GM12864 (cell line): ENCODE results near the gene NVL.
A peak's percentile ranks its signal among the peaks of the same experiment; 100 is the strongest.
"Not testable (repeated sequence)": the region's sequence is repeated elsewhere in the genome, so short reads cannot be mapped to it uniquely, and the experiment has no call there.

Experiments
- DNase-seq: peaks from one replicate; pipeline ENCODE4 v3.0.0-alpha.2; 2011; ENCODE audit warnings: low read depth
- H3K4me3 ChIP-seq: 2 replicates; pipeline ENCODE4 v1.5.1; 2011; ENCODE audit warnings: mild to moderate bottlenecking, low read depth, low read length, control low read depth
- TF ChIP-seq, protein P1 (sequence below): IDR thresholded peaks from 2 replicates; pipeline ENCODE4 v1.5.1; 2011; ENCODE audit warnings: low read depth, mild to moderate bottlenecking, moderate library complexity, low read length, control low read depth, inconsistent platforms; ENCODE audit errors: missing control alignments

The NVL gene

DNA sequence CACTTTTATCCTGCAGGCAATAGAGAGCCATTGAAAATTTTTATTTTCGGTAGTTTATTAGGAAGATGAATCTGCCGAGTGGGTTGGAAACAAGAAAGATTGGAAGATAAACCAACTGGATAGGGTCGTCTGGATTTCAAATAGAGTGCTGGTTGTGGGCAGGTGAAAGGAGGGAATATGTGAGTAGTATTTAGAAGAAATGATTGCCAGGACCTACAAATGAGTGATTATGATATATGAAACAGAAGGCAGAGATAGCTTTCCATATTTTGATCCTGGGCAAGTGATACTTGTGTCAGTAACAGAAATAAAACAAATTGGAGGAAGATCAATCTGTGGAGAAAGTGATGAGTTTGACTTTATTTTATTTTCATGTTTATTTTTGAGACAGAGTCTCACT is 29.2 kb upstream of the NVL start:
- no peak overlapping the region for H3K4me3 ChIP-seq
- no peak for DNase-seq
- TF ChIP-seq, protein P1, sequence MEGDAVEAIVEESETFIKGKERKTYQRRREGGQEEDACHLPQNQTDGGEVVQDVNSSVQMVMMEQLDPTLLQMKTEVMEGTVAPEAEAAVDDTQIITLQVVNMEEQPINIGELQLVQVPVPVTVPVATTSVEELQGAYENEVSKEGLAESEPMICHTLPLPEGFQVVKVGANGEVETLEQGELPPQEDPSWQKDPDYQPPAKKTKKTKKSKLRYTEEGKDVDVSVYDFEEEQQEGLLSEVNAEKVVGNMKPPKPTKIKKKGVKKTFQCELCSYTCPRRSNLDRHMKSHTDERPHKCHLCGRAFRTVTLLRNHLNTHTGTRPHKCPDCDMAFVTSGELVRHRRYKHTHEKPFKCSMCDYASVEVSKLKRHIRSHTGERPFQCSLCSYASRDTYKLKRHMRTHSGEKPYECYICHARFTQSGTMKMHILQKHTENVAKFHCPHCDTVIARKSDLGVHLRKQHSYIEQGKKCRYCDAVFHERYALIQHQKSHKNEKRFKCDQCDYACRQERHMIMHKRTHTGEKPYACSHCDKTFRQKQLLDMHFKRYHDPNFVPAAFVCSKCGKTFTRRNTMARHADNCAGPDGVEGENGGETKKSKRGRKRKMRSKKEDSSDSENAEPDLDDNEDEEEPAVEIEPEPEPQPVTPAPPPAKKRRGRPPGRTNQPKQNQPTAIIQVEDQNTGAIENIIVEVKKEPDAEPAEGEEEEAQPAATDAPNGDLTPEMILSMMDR = no peak

DNA sequence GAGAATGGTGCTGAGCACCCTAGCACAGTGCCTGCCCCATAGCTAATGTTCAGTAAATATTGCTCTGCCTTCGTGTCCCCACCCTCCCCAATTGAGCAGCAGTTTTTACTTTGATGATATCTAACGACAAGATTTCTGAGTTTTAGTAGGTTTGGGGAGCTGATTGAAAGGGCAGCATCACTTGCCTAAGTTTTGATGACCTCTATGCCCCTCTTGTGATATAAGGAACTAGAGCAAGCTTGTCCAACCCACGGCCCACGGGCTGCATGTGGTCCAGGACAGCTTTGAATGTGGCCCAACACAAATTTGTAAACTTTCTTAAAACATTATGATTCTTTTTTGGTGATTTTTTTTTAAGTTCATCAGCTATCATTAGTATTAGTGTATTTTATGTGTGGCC is 28.3 kb upstream of the NVL start:
- H3K4me3 ChIP-seq = no peak overlapping the region
- TF ChIP-seq, protein P1 = no peak
- no peak for DNase-seq

DNA sequence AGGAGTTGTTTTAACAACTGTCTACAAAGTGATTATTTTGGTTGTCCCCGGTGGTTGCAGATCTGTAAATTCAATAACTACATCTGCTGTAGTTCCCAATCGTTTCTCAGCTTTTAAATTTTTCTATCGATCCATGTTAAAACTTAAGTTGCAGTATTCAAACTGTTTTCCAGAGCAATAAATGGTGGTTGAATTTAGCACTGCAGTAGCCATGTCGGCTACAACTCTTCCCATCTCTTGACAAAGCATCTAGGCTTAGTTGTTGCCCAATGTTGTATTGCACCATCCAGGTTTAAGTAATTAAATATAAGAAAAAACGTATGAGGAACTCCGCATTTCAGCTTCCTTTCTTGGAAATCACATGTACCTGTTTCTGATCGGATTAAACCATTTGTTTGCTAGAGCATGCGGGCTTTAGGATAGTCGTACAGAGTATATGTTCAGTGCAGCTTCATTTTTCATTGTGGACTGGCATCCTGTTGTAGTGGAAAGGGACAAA is 27.7 kb upstream of the NVL start:
- peak overlapping the region; percentile 86 for H3K4me3 ChIP-seq
- TF ChIP-seq, protein P1 = no peak
- DNase-seq = no peak

DNA sequence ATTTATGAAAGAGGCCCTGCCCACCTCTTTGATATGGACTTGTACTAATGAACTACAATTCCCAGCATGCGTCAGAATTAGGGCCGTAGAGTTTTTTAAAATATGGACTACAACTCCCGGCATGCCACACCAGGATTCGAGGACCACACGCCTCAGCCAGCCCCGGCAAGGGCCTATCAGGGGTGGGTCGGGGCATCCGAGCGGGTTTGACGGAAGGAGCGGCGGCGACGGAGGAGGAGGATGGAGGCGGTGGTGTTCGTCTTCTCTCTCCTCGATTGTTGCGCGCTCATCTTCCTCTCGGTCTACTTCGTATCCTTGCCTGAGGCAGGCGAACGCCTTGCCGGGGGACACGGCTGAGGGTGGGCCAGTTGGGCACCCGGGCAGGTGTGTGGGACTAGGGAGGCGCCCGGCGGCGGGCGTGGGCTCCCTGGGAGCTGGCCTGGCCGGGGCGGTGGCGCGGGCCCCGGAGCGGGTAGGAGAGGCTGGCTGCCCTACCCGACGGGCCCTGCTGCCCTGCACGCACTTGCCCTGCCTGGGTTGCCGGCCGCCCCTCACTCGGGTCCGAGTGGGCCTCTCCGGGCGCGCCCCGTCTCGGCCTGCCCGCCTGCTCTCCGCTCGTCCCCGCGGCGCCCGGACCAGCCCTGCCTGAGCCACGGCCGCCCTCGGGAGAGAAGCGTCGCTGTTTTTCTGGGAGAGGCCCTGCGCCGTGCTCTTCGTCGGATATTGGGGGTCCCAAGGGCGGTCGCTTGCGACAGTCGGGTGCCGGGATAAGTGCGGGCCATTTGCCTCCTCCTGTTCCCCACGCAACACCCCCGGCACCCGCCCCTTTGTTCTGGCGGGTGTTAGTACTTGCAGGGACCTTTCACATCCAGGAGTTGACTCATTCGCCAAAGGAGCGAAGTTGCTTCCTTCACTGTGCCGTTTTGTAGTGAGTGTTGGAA is 27.0 kb upstream of the NVL start, which contains the start of gene CNIH4:
CNIH4 (plus strand) TSS at position 195 of the 941 bp plus-strand sequence; CDS start at position 241, 46 bp downstream.
- peak within 1 kb of the TSS; percentile 86 for H3K4me3 ChIP-seq
- TF ChIP-seq, protein P1 = no peak
- DNase-seq = peak; percentile 83

DNA sequence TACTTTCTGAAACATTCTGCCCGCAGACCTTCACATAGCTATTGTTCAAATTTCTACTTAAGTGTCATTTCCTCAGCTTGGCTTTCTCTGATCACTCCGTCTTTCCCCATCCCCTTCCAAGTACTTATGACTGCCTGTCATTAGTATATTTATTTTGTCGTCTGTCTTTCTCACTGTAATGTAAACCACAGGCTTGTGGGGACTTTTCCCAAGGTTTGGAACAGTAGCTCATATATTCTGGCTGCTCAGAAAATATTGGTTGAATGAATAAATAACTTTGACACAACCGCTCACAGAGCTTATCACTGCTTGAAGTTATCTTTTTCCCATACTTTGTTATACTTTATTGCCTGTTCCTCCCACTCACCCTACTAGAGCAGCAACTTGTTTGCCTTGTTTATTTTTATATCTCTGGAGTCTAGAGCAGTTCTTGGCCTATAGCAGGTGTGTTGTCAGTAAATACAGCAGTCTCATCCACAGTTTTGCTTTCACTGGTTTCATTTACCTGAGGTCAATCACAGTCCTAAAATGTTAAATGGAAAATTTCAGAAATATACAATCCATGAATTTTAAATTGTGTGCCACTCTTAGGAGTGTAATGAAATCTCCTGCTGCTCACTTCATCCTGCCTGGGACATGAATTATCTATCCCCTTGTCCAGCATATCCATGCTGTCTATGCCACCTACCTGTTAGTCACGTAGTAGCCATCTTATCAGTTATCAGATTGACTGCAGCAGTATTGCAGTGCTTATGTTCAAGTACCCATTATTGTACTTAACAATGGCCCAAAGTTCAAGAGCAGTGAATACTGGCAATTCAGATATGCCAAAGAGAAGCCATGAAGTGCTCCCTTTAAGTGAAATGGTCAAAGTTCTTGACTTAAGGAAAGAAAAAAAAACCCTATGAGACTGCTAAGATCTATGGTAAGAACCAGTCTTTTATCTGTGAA is 24.3 kb upstream of the NVL start:
- TF ChIP-seq, protein P1 = no peak
- DNase-seq = no peak
- H3K4me3 ChIP-seq = no peak overlapping the region

DNA sequence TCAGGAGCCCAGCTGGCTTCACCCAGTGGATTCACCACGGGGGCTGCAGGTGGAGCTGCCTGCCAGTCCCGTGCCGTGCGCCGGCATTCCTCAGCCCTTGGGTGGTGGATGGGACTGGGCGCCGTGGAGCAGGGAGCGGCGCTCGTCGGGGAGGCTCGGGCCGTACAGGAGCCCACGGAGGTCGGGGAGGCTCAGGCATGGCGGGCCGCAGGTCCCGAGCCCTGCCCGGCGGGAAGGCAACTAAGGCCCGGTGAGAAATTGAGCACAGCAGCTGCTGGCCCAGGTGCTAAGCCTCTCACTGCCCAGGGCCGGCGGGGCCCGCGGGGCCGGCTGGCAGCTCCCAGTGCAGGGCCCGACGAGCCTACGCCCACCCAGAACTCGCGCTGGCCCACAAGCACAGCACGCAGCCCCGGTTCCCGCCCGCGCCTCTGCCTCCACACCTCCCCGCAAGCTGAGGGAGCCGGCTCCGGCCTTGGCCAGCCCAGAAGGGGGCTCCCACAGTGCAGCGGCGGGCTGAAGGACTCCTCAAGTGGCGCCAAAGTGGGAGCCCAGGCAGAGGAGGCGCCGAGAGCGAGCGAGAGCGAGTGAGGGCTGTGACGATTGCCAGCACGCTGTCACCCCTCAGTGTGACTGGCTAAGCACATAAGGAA is 22.6 kb upstream of the NVL start:
- H3K4me3 ChIP-seq, DNase-seq: not testable (repeated sequence)

DNA sequence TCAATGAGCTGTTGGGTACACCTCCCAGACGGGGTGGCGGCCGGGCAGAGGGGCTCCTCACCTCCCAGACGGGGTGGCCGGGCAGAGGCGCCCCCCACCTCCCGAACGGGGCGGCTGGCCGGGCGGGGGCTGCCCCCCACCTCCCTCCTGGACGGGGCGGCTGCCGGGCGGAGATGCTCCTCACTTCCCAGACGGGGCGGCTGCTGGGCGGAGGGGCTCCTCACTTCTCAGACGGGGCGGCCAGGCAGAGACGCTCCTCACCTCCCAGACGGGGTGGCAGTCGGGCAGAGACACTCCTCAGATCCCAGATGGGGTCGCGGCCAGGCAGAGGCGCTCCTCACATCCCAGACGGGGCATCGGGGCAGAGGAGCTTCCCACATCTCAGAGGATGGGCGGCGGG is 19.7 kb upstream of the NVL start:
- DNase-seq, H3K4me3 ChIP-seq: not testable (repeated sequence)
